ENCODE results near the gene SLC12A6.
"Not testable (repeated sequence)": the region's sequence is repeated elsewhere in the genome, so short reads cannot be mapped to it uniquely, and the experiment has no call there.

SLC12A6 gene

DNA sequence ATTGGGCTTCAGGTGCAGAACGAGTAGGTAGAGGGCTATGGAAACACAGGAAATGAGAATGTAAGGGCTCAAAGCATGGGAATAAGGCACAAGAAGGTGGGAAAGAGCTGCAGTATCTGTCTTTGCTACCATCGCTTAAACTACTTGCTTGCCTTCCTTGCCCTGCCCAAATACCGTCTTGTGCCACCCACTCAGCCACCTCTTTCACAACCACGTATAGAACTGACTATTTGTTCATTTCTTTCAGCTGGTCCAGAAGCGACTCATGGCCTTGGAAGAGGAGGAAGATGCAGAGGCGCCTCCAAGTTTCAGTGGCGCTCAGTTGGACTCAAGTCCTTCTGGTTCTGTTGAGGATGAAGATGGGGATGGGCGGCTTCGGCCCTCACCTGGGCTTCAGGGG, 17.7 kb upstream of the SLC12A6 start:
- DNase-seq: no peak

DNA sequence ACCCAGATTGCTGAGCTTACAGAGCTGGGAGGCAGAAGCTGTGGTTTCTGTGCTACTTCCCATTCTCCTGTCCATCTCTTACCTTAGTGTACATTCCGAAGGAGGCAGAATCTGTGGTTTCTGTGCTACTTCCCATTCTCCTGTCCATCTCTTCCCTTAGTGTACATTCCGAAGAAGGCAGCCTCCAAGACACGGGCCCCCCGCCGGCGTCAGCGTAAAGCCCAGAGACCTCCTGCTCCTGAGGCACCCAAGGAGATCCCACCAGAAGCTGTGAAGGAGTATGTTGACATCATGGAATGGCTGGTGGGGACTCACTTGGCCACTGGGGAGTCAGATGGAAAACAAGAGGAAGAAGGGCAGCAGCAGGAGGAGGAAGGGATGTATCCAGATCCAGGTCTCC, 16.7 kb upstream of the SLC12A6 start:
- no peak for DNase-seq

DNA sequence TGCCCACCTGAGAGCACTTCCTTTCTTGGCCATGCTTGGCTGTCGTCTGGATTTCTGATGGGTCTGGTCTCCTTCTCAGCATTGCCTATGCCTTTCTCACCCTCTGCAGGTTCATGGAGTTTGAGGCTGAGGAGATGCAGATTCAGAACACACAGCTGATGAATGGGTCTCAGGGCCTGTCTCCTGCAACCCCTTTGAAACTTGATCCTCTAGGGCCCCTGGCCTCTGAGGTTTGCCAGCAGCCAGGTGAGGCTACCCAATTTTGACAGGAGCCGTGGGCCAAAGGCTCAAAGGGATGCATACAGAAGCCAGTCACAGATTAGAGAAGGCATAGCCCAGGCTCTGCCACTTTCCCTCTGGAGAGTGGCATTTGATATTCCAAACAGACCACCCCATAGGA, 16.0 kb upstream of the SLC12A6 start:
- no peak for DNase-seq

DNA sequence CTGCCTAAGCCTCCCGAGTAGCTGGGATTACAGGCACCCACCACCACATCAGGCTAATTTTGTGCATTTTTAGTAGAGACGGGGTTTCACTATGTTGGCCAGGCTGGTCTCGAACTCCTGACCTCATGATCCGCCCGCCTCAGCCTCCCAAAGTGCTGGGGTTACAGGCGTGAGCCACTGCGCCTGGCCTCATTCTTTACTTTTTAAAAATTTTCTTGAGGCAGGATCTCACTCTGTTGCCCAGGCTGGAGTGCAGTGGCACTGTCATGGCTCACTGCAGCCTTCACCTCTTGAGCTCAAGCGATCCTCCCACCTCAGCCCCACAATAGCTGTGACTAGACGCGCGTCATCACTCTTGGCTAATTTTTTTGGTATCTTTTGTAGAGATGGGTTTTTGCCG, 15.4 kb upstream of the SLC12A6 start:
- not testable (repeated sequence) for DNase-seq

DNA sequence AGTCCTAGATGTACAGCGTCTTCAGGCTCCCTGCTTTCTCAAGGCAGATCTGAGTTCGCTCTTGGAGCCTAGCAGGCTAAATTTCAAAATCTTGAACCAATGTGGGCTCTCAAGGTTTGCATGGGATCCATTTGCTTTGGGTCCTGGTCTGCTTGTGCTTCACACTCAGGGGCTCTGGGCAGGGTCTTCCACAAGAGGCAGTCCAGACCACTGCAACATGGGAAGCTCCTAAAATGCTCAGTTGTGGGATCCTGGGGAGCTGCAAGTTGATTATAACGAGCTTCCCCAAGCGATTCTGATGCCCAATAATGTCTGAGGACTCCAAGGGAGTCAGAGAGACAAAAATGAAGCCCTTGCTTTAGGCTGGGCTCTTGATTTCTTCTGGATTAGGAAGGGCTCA, 12.2 kb upstream of the SLC12A6 start:
- no peak for DNase-seq

DNA sequence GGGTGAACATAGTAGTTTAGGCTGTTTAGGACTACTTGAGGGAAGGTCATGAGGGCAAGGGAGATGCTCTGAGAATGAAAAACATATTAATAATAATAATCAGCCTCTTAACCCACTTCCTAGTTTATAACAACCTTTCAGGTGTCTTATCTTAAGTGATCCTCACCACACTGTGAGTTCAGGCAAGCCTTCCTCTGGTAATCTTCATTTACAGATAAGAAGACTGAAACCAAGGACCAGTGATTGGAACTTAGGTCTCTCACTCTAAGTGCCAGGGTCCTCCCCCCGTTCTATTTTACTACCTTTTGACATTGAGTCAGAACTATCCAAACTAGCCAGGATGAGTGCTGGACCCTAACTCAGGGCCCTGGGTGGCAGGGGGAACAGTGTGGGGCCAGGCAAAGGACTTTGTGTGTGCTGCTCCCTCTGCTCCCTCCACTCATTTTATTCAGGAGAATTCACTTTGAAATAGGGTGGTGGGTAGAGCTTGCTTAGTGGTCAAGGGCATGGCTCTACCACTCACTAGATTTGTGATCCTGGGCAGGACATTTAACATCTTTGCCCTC, 11.2 kb upstream of the SLC12A6 start:
- no peak for DNase-seq

DNA sequence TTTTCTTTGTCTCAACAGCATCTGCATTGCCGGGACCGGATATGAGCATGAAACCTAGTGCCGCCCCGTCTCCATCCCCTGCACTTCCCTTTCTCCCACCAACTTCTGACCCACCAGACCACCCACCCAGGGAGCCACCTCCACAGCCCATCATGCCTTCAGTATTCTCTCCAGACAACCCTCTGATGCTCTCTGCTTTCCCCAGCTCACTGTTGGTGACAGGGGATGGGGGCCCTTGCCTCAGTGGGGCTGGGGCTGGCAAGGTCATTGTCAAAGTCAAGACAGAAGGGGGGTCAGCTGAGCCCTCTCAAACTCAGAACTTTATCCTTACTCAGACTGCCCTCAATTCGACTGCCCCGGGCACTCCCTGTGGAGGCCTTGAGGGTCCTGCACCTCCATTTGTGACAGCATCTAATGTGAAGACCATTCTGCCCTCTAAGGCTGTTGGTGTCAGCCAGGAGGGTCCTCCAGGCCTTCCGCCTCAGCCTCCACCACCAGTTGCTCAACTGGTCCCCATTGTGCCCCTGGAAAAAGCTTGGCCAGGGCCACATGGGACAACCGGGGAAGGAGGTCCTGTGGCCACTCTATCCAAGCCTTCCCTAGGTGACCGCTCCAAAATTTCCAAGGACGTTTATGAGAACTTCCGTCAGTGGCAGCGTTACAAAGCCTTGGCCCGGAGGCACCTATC, 10.5 kb upstream of the SLC12A6 start:
- no peak for DNase-seq

DNA sequence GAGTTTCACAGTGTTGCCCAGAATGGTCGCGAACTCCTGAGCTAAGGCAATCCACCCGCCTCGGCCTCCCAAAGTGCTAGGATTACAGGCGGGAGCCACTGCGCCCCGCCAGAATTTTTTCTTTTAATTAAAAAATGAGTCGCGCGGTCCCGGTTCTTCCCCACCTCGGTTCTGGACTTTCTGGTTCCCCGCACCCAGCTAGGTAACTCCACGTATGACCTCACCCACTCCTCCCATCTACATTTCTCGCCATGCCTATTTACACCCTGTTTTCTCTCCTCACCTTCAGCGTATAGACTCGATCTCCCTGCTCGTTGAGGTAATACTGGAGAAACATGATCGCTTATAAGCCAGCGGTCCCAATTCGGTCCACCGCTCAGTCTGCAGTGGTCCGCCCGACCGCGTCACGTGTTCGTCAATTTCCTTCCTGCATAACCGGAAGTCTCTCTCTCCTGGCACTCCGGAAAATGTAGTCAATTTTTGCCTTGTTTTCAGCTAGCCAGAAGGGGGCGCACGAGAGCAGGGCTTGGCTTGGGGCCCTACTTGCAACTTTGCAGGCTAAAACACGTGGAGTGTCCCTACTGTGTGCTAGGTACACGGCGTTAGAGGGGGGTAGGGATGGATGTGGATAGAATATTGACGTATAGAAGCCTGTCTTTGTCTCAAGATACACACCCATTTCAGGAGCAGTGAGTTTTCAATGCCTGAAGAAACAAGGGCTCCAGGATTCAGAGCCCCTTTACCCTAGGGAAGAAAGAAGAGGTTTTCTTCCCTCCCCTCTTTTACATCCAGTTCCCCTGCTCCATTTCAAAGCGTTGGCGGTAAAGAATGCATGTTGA, 5.4 kb upstream of the SLC12A6 start, which contains the start of the genes NOP10 and NUTM1:
NOP10 (minus strand) TSS at position 400 of the 839 bp plus-strand sequence; CDS start at position 337, 63 bp downstream.
NUTM1 (plus strand) TSS at position 579 of the 839 bp plus-strand sequence. CDS start 382 bp downstream, outside the sequence.
- DNase-seq: peak; percentile 83 to 89

DNA sequence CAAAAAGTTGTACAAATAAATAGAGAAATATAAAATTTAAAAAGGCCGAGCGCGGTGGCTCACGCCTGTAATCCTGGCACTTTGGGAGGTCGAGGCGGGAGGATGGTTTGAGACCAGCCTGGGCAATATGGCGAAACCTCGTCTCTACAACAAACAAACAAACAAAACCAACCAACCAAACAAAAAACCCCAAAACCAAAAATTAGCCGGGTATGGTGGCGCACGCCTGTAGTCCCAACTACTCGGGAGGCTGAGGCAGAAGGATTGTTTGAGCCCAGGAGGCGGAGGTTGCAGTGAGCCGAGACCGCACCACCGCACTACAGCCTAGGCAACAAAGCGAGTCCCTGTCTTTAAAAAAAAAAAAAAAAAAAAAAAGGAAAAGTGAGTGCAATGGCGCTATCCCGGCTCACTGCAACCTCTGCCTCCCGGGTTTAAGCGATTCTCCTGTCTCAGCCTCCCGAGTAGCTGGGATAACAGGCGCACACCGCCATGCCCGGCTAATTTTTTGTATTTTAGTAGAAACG, 4.7 kb upstream of the SLC12A6 start:
- not testable (repeated sequence) for DNase-seq

DNA sequence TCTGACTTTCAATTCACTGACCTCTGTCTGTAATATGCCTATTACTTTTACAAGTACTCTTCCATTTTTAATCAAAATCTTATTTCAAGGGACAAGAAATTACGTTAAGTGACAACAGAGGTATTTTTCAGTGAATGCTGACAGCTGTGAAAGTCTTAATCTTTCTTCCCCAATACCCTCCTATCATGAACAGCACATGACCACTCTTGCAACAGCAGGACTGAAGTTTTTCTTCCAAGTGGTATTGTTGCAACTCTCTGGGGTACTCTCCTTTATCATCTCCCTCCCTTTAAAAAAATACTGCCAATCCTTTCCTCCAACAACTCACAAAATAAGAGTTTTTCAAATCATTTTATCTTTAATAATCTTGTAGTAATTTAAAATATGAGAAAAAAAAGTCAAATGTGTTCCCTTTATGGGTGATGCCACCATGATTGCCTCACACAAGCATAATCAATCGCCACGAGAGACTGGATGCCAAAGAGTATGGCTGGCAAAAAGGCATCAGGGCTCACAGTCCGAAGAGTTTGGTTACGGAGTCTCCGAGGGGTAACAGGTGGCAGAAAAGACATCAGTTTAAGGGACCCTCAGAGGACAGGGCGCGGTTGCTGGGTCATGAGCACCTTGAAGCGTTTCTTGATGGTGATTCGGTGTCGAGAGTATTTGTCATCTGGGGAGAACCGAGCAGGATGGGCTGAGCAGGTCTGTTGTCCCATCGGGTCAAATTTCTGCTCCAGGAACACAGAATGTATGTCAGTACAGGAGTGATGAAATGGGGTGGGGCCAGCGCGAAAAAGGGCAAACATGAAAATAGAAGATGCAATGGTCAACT, 4.0 kb upstream of the SLC12A6 start:
- peak; percentile 39 to 57 for DNase-seq

DNA sequence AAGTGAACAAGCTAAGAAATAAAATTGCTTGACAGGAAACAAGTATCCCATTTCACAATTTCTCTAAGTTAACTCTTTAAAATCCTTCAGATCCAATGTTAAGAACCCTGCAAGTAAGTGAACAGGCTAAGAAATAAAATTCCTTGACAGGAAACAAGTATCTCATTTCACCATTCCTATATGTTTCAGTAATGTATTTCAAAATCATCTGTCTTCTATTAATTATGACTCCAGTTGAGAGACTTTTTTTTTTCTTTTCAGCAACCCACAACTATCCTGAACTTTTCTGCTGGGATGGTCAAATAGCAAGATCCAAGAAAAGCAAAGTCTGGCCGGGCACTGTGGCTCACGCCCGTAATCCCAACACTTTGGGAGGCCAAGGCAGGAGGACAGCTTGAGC, 2.4 kb upstream of the SLC12A6 start:
- no peak for DNase-seq

DNA sequence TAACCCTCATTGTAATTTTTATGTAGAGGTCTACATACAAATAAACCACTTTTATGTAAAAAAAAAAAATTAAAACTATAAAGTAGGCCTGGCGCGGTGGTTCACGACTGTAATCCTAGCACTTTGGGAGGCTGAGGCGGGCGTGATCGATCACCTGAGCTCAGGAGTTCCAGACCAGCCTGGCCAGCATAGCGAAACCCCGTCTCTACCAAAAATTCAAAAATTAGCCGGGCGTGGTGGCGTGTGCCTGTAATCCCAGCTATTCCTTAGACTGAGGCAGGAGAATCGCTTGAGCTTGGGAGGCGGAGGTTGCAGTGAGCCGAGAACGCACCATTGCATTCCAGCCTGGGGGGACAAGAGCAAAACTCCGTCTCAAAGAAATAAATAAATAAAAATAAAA, 766 bp upstream of the SLC12A6 start:
- no peak for DNase-seq

DNA sequence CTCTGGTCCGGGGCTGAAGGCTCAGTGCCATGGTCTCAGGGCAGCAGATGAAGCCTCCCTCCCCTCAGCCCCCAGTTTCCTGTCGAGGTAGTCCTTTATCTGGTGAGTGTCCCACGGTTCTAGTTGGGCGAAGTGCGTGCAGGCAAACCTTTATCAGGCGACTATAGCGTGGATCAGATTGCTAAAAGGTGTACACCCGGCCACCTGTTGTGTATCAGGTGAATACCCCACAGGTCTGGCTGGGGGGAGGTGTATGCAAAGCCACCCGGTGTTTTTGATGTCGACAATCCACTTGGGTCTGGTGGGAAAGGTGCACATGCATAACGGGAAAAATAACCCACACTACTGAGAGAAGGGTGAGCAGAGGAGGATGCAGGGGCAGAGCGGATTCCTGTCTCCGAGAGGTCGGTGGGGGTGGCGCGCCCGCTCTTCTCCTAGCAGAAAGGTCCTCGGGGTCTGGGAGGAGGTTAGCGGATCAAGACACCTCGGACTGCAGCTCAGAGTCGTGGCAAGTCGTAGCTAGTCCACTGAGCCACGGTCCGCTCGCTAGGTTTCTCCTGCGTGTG, 507 bp downstream of the SLC12A6 start:
- DNase-seq: no peak

DNA sequence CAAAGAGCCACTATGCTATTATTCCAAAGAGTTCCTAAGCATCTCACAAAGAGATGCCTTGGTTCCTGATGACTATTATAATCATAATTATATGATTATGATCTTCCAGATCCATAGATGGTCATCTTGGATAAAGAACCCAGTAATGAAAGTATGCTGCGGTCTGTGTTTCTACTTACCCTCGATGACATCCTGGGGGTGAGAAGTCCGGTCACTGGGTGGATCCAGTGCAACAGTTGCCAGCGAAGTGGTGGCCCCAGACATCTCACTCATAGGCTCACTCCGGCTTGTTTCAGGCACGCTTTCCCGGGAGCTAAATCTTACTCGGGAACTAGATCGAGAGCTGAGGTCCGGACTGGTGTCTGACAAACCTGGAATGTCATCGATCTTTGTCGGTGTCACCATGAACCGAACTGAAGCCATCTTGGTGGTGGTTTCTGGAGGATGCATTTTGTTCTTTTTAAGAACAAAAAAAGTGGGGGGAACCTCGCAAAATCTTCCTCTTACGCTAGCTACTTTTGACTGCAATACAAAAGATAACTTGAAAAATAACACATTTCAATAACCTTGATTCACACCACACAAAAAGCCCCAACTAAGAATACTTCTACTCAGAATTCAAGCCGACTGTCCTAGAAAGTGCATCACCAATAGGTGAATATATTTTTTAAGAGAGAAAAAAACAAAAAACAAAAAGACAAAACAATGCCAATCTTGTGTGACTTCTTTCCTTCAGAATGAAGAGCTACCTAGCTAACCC, 1.2 kb downstream of the SLC12A6 start:
- no peak for DNase-seq

DNA sequence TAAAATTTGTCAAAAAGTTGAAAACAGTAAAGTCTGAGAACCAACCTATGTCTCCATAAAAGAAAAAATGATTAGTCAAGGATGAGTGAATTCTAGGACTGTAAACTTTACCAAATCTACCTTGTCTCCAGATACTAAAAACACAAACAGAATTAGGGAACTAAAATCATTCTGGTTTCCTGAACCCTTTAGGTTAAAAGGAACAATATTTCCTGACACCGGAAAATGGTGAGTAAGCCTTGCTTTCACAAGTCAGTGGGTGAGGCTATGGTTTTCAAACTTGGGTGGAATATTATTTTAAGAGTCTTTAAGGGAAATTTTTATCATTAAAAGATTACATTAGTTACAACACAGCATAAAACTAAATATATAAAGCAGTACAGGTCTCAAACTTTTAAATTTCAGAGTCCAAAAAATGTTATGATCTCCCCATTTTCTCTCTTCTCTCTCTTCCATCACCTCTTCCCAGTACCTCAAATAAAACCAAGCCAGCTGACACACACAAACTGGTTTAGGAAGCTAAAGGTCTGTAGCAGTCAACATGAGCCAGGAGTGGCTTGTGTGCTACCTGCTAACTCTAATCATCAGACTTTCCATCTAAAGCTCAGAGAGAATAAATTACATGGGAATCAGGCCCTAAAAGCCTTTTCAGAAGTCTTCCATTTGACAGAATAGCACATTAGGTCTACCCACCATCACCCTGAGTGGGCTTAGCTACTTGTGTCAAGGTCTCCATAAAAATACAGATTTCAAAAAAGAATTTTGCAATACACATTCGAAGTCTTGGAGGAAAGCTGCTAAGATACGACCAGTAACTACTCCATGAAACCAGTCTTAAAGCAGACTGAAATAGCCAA, 2.2 kb downstream of the SLC12A6 start:
- peak; percentile 68 to 73 for DNase-seq

DNA sequence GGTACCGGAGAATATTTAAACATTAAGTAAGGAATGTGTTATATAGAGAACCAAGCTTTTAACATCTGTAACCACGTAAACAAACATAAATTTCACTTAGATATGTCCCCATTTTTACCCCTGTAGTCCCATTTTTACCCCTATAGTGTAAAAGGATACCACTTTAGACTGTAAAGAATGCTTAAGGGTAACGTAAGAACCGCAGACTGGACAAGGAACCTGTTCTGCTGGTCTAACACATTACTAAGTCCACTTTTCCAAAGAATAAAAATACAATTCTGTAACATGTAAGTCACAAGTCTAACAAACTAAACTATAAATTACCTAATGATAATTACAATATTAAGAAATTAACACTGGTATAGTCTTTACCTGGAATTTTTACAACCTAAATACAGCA, 2.9 kb downstream of the SLC12A6 start:
- no peak for DNase-seq

DNA sequence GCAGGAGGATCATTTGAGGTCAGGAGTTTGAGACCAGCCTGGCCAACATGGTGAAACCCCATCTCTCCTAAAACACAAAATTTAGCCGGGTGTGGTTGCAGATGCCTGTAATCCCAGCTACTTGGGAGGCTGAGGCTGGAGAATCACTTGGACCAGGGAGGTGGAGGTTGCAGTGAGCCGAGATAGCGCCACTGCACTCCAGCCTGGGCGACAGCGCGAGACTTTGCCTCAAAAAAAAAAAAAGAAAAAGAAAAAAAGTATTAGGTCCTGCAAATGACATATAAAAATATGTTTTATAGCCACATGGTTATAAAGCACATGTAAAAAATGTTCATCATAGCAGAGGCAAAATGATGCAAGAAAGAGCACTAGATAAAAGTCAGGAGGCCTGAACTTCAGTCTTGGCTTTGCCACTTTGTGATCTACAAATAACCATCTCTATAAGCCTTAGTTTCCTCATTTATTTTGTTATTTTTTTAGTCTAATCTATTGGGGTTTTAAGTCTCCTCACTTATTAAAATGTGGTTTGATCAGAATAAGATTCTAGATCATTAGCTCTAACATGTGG, 4.9 kb downstream of the SLC12A6 start:
- no peak for DNase-seq

DNA sequence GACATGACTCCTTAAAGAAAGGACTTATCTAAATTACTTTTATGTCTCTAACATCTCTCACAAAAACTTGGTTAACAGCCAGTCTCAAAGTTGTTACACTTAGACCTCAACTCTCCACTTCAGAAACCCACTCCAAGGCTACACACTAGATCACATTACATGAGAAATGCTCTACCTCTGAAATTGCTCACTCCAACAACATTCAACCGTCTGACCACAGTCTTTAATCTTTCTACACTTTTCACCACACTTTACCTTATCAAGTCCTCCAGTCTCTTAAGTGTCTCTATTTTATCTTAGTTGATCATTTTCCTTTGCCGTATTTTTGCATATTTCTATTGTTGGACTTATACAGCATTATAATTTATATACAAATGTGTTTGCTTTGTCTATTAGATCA, 5.8 kb downstream of the SLC12A6 start:
- DNase-seq: no peak

DNA sequence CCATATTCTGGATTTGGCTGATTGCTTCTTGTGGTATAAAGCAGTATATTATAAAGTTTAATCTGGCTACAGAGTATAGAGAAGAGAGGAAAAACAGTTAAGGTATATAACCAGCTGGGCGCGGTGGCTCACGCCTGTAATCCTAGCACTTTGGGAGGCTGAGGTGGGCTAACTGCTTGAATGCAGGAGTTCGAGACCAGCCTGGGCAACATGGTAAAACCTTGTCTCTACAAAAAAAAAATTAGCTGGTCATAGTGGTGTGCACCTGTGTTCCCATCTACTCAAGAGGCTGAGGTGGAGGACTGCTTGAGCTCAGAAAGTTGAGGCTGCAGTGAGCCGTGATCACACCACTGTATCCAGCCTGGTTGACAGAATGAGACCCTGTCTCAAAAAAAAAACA, 7.3 kb downstream of the SLC12A6 start:
- DNase-seq: no peak

DNA sequence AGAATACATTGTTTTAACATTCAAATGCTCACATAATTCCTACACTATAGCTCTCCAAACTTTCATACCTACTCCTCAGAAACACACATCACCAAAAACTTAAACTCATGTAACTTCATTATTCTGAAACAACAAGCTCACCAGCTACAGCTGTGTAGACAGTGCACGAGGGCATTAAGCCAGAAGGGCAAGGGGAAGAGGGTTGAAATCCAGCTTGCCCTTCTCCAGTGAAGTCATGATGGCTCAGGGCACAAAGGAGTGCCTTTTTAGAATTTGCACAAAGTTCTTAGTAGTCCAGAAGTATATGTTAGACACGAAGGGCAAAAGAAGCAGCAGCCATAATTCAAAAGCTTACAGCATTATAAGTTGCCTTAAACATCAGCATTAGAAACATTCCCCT, 8.6 kb downstream of the SLC12A6 start:
- DNase-seq: no peak
